ENCODE data around the gene GRIK3.

The GRIK3 gene

DNA sequence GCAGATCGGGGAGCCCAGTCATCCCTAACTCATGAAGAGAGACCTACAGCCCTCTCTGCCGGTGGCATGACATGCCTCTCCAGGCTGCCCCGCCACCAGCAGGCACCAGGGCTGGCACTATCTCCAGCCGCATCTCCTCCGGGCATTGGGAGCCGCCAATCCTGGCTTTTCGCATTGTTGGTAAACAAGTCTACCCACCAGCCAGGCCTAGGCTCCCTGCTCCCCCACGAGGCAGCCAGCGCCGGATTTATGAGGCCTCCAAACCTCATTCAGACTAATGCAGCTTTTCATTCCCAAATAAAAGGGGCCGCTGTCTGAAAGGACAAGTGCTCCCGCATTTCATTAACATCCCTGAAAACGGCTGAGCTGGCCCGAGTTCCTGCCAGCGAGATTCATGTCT is 3.4 kb upstream of the GRIK3 start:
- no peak overlapping the region for H3K4me3 ChIP-seq (ENCODE audit: low read depth, low read length)
- TF ChIP-seq, protein P1, sequence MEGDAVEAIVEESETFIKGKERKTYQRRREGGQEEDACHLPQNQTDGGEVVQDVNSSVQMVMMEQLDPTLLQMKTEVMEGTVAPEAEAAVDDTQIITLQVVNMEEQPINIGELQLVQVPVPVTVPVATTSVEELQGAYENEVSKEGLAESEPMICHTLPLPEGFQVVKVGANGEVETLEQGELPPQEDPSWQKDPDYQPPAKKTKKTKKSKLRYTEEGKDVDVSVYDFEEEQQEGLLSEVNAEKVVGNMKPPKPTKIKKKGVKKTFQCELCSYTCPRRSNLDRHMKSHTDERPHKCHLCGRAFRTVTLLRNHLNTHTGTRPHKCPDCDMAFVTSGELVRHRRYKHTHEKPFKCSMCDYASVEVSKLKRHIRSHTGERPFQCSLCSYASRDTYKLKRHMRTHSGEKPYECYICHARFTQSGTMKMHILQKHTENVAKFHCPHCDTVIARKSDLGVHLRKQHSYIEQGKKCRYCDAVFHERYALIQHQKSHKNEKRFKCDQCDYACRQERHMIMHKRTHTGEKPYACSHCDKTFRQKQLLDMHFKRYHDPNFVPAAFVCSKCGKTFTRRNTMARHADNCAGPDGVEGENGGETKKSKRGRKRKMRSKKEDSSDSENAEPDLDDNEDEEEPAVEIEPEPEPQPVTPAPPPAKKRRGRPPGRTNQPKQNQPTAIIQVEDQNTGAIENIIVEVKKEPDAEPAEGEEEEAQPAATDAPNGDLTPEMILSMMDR (IDR thresholded peaks at IDR 0.05; ENCODE audit: insufficient read depth, low read depth, low read length, missing control alignments): no peak
- no peak for DNase-seq (ENCODE audit: low read depth)

DNA sequence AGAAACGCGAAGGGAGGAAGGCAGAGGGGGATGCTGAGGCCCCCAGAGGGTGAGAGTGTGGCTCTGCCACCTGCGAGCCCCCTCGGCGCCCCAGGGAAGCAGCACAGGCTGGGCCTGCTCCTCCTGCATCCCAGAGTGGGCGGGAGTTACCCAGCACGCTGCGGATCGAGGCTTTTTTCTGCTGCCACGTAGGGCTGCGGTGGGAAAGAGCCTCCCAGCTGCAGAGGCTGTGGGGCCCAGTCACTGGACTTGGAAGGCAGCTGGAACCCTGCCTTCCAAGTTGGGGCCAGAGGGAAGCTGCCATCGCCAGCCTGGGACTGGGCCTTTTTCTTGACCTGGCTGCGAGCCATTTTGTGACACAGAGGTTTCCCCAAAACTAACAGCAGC is 2.3 kb upstream of the GRIK3 start:
- TF ChIP-seq, protein P1 (IDR thresholded peaks at IDR 0.05; ENCODE audit: insufficient read depth, low read depth, low read length, missing control alignments): no peak
- no peak for DNase-seq (ENCODE audit: low read depth)
- no peak overlapping the region for H3K4me3 ChIP-seq (ENCODE audit: low read depth, low read length)

DNA sequence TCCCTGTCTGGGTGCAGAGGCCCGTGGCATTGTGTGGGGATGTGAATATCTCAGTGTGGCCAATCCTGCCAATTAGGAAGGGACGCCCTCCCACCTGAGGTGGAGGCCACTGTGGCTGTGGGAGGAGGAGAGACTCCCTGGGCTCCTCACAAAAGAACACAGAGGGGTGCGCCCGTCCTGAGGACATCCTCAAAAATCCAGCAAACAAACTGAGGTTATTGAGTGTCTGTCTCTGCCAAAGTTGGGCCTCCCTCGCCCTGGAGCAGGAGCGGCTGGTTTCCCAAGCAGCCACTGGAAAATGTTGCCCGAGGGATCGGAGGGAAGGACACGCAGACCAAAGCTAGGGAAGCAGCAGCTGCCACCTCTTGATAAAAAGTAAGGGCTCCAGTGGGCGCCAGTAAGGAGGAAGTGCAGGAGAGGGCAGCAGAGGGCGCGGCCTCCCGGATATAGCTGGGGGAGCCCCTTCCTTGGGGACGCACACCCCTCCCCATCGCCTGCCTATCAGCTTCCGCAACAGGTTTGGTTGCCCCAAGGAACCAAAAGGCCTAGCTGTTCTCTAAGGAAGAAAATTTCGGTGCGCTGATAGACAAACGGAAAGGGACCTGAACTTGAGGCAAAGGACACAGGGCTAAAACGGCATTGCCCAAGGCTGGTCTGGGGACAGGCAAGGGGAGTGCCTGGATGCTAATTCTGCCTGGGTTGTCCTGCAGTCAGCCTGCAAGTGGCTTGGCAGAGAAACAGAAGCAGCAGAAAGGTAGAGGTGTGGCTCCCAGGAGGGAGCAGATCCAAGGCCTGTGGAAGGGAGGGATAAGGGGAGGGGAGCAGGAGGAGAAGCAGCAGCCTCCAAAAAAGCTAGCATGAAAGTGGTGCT is 1.7 kb upstream of the GRIK3 start:
- H3K4me3 ChIP-seq (ENCODE audit: low read depth, low read length): no peak overlapping the region
- peak; percentile 17 for DNase-seq (ENCODE audit: low read depth)
- TF ChIP-seq, protein P1 (IDR thresholded peaks at IDR 0.05; ENCODE audit: insufficient read depth, low read depth, low read length, missing control alignments): no peak

DNA sequence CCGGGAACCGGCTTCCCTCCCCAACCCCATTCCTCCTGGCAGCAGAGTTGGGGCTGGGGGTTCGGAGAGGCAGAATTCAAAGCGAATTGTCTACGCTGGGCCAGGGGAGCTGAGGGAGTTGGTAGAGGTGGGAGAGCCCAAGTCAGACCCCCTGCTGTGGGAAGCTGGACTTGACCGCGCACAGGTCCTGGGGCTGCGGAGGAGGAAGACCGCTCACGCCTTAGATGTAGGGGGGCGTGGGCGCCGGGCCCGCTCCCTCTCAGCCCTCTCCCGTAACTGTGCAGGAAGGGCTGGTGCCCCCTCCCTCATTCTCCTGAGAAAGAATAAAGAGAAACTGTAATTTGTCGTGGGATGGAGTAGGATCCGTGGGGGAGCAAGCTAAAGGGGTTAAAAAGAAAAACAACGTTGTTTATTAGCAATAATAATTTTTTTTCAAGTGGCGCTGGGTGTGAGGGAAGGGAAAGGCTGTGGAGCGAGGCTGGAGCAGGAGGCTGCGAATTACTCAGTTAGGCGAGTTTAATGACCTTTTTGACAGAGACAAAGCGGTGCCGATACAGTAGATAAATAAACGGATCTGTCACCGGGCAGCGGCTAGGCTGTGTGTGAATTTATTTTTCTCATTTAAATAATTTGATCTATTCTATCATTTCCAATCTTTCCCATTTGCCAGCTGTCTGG is 838 bp upstream of the GRIK3 start:
- TF ChIP-seq, protein P1 (IDR thresholded peaks at IDR 0.05; ENCODE audit: insufficient read depth, low read depth, low read length, missing control alignments): no peak
- no peak for DNase-seq (ENCODE audit: low read depth)
- H3K4me3 ChIP-seq (ENCODE audit: low read depth, low read length): no peak overlapping the region

DNA sequence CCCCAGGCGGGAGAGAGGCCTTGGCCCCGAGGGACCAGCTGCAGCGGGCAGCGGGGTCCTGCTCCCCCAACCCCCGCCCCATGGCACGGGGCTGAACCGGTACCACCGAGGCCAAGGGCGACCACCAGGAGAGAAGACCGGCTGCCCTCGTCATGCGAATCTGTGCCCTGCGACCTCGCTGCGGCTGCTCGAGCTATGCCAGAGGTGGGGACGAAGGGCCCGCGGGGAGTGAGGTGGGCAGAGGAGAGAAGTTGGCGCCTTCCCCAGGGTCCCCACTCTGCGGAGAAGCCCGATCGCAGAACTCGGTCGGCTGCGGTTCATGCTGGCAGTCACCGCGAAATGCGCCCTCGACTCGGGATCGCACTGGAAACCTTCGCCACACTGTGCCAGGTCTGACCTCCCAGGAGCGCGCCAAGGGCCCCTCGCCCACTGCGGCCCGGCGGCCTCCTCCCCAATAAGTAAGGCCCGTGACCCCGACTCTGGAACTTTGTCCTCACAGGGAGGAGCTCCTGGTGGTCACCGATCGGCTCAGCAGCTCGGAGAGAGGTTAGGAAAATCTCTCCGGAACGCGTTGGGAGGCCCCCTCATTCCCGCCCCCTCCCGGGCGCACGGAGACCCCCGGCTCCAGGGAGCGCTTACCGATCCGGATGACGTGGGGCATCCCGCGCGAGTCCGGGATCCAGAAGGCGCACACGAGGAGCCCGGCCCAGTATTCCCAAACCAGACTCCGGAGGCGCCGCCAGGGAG is 787 bp downstream of the GRIK3 start:
- no peak overlapping the region for H3K4me3 ChIP-seq (ENCODE audit: low read depth, low read length)
- no peak for DNase-seq (ENCODE audit: low read depth)

DNA sequence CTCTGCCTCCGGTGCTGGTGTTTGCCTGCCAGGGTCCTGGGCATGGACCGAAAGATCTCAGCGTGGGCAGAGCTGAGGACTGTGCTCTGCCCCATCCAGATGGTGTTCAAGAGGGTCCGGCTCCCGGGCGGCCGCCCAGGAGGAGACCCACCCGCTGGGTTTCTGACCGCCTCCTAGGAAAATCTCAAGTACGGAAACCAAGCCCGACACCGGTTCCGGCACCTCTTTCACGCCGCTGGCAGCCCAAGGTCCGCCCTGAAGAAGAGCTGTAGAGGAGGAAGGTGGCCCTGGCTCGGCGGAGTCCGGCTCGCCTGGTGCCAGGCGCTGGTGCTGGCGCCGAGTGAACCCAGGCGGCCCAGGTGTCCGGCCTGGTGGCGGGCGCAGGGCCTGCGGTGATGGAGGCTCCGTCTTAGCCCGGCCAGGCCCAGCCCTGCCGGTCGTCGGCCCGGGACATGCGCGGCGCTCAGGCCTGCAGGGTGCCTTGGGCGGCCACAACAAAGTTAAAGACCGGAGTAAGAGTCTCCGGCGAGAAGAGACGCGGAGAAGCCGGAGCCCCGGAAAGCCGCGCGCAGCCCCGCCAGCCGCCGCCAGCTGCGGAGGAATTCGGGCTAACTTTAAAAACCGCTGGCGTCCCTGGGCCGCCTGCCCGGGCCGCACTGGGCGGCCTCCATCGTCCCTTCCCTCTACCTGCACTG is 1.5 kb downstream of the GRIK3 start:
- H3K4me3 ChIP-seq (ENCODE audit: low read depth, low read length): no peak overlapping the region
- no peak for DNase-seq (ENCODE audit: low read depth)
- TF ChIP-seq, protein P1 (IDR thresholded peaks at IDR 0.05; ENCODE audit: insufficient read depth, low read depth, low read length, missing control alignments): no peak

More for the DNA sequence above, 787 bp downstream of the GRIK3 start:
- TF ChIP-seq, protein P1 (IDR thresholded peaks at IDR 0.05; ENCODE audit: insufficient read depth, low read depth, low read length, missing control alignments): no peak
